T-helper 2 cell treated with Interferon-gamma antibody and Interleukin-4, amounts not matched to agents 100 ng/mL and 5 ng/mL, for 36 hours (primary cell): ENCODE measurements around the gene ZNF638. TPM values are rescaled to one million over a fixed set of nuclear protein-coding genes. Genes with fewer than 3 reads are reported as not detected.

ENCODE experiments used
- intact Hi-C: fragments of 100-400 bp; cut with micrococcal nuclease; formaldehyde crosslinking; loops from one replicate; pipeline ENCODE4 v1.15.1; 2023
- total RNA-seq: library from RNA; stranded (reverse); gene quantifications from 2 replicates; pipeline ENCODE4 v1.2.3, GENCODE V29; 2022

The ZNF638 gene
- total RNA-seq, 1 donor from 2014 or later, result 96.0 TPM

- intact Hi-C loops, result loop anchor here (2.0 to 10.0 kb wide), 3 partner anchors 15 to 1781 kb away; partner anchors contain the start of genes MCEE, MPHOSPH10 and RAB11FIP5
Observed at GRCh38 chr2:71333619-71334018, 2.0 kb downstream of the ZNF638 start.

GRCh38 chr2:71336384-71336783, 4.8 kb downstream of the ZNF638 start:
- intact Hi-C loops, result loop anchor here (10.0 kb wide), 1 partner anchor 1778 kb away; the partner anchor contains the start of gene RAB11FIP5

- intact Hi-C loops, result loop anchor here (10.0 kb wide), 1 partner anchor 1778 kb away; the partner anchor contains the start of gene RAB11FIP5
Observed at GRCh38 chr2:71336802-71337201, 5.2 kb downstream of the ZNF638 start.

- intact Hi-C loops, result loop anchor here (10.0 kb wide), 1 partner anchor 1777 kb away; the partner anchor contains the start of gene RAB11FIP5
Observed at GRCh38 chr2:71337776-71338175, 6.2 kb downstream of the ZNF638 start.

- intact Hi-C loops, result loop anchor here (10.0 kb wide), 1 partner anchor 1775 kb away; the partner anchor contains the start of gene RAB11FIP5
Observed at GRCh38 chr2:71339685-71340084, 8.1 kb downstream of the ZNF638 start.

- intact Hi-C loops, result no loop called here
Observed at GRCh38 chr2:71340176-71340575, 8.6 kb downstream of the ZNF638 start.

GRCh38 chr2:71341645-71342044, 10.1 kb downstream of the ZNF638 start:
- intact Hi-C loops, result no loop called here

- intact Hi-C loops, result no loop called here
Observed at GRCh38 chr2:71346065-71346464, 14.5 kb downstream of the ZNF638 start.

GRCh38 chr2:71347517-71347916, 15.9 kb downstream of the ZNF638 start:
- intact Hi-C loops, result no loop called here

GRCh38 chr2:71348302-71348701, 16.7 kb downstream of the ZNF638 start:
- intact Hi-C loops, result loop anchor here (2.0 kb wide), 1 partner anchor 16 kb away; no protein-coding TSS in a partner anchor

GRCh38 chr2:71353248-71353647, 21.7 kb downstream of the ZNF638 start:
- intact Hi-C loops, result no loop called here

- intact Hi-C loops, result no loop called here
Observed at GRCh38 chr2:71358931-71359671, 27.5 kb downstream of the ZNF638 start.

- intact Hi-C loops, result no loop called here
Observed at GRCh38 chr2:71360434-71360975, 28.9 kb downstream of the ZNF638 start.

- intact Hi-C loops, result no loop called here
Observed at GRCh38 chr2:71361631-71362030, 30.0 kb downstream of the ZNF638 start.

GRCh38 chr2:71362447-71362846, 30.9 kb downstream of the ZNF638 start:
- intact Hi-C loops, result no loop called here

GRCh38 chr2:71370015-71370414, 38.4 kb downstream of the ZNF638 start:
- intact Hi-C loops, result no loop called here

- intact Hi-C loops, result no loop called here
Observed at GRCh38 chr2:71372042-71372441, 40.5 kb downstream of the ZNF638 start.

GRCh38 chr2:71379086-71379485, 47.5 kb downstream of the ZNF638 start:
- intact Hi-C loops, result no loop called here

- intact Hi-C loops, result no loop called here
Observed at GRCh38 chr2:71380665-71381064, 49.1 kb downstream of the ZNF638 start.

- intact Hi-C loops, result no loop called here
Observed at GRCh38 chr2:71385012-71385411, 53.4 kb downstream of the ZNF638 start.

GRCh38 chr2:71388214-71388613, 56.6 kb downstream of the ZNF638 start:
- intact Hi-C loops, result no loop called here

GRCh38 chr2:71389384-71390072, 57.9 kb downstream of the ZNF638 start:
- intact Hi-C loops, result no loop called here
